HUES48 (cell line): ENCODE measurements around the gene CDKN2D.
A peak's percentile ranks its signal among the peaks of the same experiment; 100 is the strongest.

Source experiments
- H3K27ac ChIP-seq: one replicate; pipeline ENCODE4 v1.7.0; 2013; ENCODE audit warnings: low read depth, low read length, inconsistent platforms
- H3K27me3 ChIP-seq: 2 replicates; pipeline ENCODE4 v1.6.1; 2013; ENCODE audit warnings: mild to moderate bottlenecking, low read length; ENCODE audit not compliant: control insufficient read depth, insufficient read depth
- H3K36me3 ChIP-seq: 2 replicates; pipeline ENCODE4 v1.6.1; 2013; ENCODE audit warnings: low read length; ENCODE audit not compliant: control insufficient read depth, insufficient read depth
- H3K4me1 ChIP-seq: 2 replicates; pipeline ENCODE4 v1.6.1; 2013; ENCODE audit warnings: mild to moderate bottlenecking, low read length; ENCODE audit not compliant: control insufficient read depth, insufficient read depth
- H3K4me3 ChIP-seq: 2 replicates; pipeline ENCODE4 v1.5.1; 2013; ENCODE audit warnings: mild to moderate bottlenecking, low read depth, low read length
- H3K9ac ChIP-seq: 2 replicates; pipeline ENCODE4 v1.6.1; 2013; ENCODE audit warnings: mild to moderate bottlenecking, low read depth, low read length, moderate library complexity
- H3K9me3 ChIP-seq: 2 replicates; pipeline ENCODE4 v1.6.1; 2013; ENCODE audit warnings: low read length; ENCODE audit not compliant: control insufficient read depth, insufficient read depth

The CDKN2D gene

DNA sequence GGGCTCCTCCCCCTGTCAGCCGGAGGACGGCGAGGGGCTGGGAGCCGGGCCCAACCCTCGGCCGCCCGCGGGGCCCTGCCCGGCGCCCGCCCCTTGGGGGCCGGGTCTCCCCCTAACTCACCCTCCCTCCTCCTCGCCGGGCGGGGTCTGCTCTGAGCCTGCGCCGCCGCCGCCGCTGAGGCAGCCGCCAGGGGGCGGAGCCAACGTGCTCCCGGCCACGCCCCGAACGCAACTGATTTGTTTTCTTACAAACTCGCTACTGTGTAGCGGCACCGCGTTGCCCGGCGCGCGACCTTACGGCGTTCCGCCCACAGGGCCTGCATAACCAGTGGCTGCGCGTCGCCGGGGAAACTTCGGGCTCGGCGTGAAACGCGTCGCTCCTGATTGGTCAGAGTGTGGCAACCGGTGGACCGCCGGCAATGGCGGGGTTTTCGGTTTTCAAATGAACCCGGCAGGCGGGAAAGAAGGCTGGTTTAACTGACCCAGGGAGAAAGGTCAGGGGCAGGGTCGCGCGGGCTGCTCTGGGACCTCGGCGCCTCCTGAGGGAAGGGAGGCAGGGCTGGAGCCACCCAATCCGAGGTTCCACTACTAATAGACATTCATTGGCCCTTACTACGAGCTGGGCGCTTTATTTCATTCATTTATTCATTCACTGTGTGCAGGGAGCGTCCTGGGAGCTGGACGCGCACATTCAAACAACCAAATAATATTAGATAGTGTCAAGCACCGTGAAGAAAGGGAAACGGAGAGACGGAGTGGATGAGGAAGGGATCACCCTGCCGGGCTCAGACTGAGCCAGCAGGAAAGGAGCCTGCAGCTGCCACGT is at the start of gene CDKN2D:
Gene CDKN2D, minus strand, starts transcription at position 154 of the 826 bp plus-strand sequence. CDS start 326 bp downstream, outside the sequence.
- Histone ChIP-seq H3K4me1 (peaks cover 11% of the 10 kb centered on the region), H3K27ac (peak within 1 kb of the TSS; percentile 99), H3K36me3 (peaks cover under 1% of the 10 kb centered on the region), H3K9ac (peak within 1 kb of the TSS; percentile 83), H3K9me3 (no peaks in the 10 kb centered on the region), H3K27me3 (peaks cover 13% of the 10 kb centered on the region), H3K4me3 (peak within 1 kb of the TSS; percentile 68)

DNA sequence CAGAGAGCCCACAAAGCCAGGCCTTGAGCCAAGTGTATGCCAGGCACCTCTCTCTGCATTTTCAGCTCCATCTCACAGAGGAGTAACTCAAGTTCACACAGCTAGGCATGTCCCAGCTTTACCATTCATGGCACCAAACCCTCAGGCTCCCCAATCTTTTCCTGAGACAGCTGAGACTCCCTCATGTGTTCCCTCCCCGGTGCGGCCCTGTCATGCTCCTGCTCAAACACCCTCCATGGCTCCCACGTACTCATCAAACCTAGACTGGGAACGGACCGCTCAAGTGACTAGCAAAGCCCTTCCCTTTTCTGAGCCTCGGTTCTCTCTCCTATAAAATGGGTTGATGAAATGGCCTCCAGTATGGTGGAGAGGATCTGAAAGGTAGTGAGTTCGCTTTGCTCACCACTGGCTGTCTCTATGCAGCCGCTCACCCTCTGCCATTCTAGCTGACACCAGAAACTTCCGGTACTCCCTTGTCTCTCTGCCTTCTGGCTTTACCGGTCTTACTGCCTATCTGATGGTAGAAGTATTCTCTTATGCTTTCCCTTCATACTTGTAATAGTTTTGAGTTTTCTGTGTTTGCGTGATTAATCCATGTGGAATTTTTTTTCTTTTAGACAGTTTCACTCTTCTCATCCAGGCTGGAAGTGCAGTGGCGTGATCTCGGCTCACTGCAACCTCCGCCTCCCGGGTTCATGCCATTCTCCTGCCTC is 48.8 kb upstream of the CDKN2D start:
- Histone ChIP-seq H3K27ac (no peak overlapping the region), H3K4me3 (no peak overlapping the region), H3K36me3 (no peaks in the 10 kb centered on the region)

DNA sequence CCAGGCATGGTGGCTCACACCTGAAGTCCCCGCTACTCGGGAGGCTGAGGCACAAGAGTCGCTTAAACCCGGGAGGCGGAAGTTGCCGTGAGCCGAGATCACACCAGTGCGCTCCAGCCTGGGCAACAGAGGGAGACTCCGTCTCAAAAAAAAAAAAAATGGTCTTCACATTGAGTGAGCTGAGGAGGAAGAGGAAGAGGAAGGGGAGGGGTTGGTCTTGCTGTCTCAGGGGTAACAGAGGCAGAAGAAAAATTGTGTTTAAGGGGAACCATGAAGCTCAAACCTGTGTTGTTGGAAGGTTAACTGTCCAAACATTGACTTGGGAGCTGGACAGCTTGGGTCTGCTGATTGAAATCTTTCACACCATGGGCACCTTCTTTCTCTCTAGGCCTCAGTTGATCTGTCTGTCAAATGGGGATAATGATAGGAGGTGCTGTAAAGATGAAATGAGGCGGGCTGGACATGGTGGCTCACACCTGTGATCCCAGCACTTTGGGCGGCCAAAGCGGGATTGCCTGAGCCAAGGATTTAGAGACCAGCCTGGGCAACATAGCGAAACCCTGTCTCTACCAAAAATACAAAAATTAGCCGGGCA is 46.7 kb upstream of the CDKN2D start:
- Histone ChIP-seq H3K9ac (no peak overlapping the region), H3K4me1 (no peaks in the 10 kb centered on the region), H3K36me3 (no peaks in the 10 kb centered on the region), H3K27me3 (no peaks in the 10 kb centered on the region), H3K27ac (no peak overlapping the region), H3K9me3 (no peaks in the 10 kb centered on the region), H3K4me3 (no peak overlapping the region)

More for the DNA sequence above, 48.8 kb upstream of the CDKN2D start:
- Histone ChIP-seq H3K4me1 (no peaks in the 10 kb centered on the region), H3K9ac (no peak overlapping the region), H3K27me3 (no peaks in the 10 kb centered on the region), H3K9me3 (no peaks in the 10 kb centered on the region)

DNA sequence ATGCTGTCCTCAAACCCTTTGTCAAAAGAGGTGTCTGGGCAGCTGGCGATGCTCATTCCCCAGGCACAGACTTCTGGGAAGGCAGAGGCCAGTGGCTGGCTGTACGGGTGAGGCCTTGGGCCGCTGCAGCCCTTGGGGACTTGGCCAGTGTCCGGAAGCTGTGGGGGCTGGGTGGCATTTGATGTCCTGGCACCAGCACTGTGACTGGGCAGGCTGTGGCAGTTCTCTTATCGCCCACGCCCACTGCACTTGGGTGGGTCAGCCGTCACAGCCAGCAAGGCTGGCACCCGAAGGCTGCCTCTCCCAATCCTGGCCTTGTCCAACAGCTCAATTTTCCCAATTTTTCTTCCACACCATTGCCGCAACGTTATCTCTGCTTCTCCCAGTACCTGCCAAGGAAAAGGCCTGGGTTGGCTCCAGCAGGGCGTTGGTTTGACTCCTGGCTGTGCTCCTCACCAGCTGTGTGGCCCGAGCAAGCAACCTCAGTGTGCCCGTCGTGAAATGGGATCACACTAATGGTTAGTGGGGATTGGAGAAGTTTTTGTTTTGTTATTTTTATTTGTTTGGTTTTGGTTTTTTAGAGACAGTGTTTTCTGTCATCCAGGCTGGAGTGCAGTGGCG is 43.8 kb upstream of the CDKN2D start:
- H3K4me1 ChIP-seq, result no peaks in the 10 kb centered on the region
- no peak overlapping the region for H3K27ac ChIP-seq
- no peaks in the 10 kb centered on the region for H3K9me3 ChIP-seq
- no peak overlapping the region for H3K4me3 ChIP-seq
- no peaks in the 10 kb centered on the region for H3K36me3 ChIP-seq
- no peaks in the 10 kb centered on the region for H3K27me3 ChIP-seq
- no peak overlapping the region for H3K9ac ChIP-seq

DNA sequence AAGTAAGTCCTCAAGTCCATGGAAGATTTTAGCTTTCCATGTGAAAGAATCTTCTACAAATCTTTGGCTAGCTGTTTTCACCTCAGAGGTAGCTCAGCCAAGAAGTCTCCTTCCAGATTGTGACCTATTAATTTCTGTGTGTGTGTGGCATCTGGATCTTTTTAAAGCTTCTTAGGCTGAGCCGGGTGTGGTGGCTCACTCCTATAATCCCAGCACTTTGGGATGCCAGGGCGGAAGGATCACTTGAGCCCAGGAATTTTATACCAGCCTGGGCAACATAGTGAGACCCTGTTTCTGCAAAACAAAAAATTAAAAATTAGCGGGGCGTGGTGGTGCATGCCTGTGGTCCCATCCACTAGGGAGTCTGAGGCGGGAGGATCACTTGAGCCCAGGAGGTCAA is 43.1 kb upstream of the CDKN2D start:
- H3K4me3 ChIP-seq, result no peak overlapping the region
- no peak overlapping the region for H3K27ac ChIP-seq
- H3K27me3 ChIP-seq, result no peaks in the 10 kb centered on the region
- no peak overlapping the region for H3K9ac ChIP-seq
- no peaks in the 10 kb centered on the region for H3K36me3 ChIP-seq
- H3K4me1 ChIP-seq, result no peaks in the 10 kb centered on the region
- H3K9me3 ChIP-seq, result no peaks in the 10 kb centered on the region

DNA sequence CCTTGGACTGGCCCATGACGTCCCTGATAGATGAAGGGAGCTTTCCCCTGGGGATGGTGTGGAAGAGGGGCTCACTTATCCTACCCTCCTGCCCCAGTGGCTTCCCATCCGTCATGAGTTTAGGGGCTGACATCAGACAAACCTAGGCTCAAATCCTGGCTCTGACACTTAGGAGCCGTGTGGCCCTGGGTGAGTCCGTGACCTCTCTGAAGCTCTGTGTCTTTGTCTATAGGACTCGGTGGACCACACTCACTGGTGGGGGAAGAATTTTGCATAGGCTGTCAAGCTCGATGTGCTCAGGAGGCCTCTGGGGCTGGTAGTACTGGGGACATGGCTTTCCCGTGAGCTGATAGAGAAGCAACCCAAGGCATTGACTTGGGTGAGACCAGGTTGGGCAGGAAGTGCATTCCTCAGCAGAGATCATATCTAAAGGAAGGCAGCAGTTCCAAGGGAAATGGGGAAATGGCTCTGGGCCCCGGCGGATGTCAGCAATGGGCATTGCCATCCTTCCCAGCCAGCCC is 35.7 kb upstream of the CDKN2D start:
- H3K36me3 ChIP-seq, result no peaks in the 10 kb centered on the region
- no peaks in the 10 kb centered on the region for H3K27me3 ChIP-seq
- no peaks in the 10 kb centered on the region for H3K9me3 ChIP-seq
- no peak overlapping the region for H3K9ac ChIP-seq
- H3K4me3 ChIP-seq, result no peak overlapping the region
- H3K27ac ChIP-seq, result peak overlapping the region; percentile 90
- peaks cover 6% of the 10 kb centered on the region for H3K4me1 ChIP-seq

DNA sequence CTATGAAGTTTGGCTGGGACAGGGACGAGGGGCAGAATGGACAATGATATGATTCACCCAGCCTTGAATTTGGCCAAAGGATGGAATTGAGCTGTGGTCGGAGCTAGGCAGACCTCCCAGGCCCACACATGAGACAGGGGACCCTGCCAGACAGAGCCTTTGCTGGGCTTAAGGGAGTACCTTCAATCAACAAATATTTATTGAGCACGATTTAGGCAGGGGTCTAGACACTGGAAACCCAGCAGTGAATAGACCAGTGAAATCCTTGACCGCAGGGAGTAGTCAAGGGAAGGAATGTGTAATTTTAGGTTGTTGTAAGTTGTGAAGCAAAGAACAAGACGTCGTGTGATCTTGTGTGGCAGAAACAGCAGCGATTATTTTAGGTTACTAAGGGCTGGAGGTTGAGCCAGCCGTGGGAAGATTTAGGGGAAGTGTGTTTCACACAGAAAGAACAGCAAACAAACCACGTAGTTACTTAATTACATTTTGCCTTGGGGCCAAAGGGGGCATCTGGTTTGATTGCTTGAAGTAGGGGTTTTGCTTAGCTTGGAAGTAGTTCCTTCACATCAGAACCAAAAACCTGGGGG is 35.2 kb upstream of the CDKN2D start:
- H3K4me3 ChIP-seq, result no peak overlapping the region
- H3K9me3 ChIP-seq, result no peaks in the 10 kb centered on the region
- H3K27me3 ChIP-seq, result no peaks in the 10 kb centered on the region
- H3K9ac ChIP-seq, result no peak overlapping the region
- H3K27ac ChIP-seq, result peak overlapping the region; percentile 90
- H3K4me1 ChIP-seq, result peaks cover 6% of the 10 kb centered on the region
- H3K36me3 ChIP-seq, result no peaks in the 10 kb centered on the region

DNA sequence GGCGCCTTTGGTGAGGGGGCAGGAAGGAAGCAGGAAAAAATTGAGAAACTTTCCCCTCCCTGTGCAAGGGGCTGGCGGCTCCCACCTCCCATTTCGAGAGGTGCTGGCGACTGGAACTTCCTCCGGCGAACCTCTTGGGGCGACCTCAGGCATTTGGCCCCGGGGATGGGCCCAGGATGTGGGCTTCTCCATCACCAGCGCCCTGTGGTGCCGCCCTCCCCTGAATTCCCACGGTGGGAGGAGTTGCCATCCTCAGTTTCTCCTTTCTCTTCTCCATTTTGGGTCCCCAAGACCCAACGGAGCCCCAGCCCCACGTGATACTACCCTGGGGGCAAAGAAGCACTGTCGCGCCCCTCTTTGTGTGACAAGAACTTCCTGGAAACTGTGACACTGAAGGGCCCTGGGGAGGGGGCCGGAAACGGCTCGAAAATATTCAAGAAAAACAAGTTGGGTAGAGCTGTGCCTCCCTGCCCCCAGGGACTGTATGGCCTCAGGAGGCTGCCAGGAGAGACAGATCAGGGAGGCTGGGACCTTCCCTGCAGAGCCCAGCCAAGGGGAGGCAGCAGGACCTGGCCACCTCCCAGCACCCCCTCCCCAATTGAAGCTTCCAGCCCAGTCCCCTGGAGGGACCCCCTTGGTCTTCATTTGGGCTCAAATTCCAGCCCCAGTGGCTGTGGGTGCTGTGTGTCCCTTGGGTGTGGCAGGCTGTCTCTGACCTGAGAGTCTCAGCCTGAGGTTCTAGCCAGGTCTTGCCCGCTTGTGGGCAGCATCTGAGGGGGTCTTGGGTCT is 34.5 kb upstream of the CDKN2D start:
- peak overlapping the region; percentile 90 for H3K27ac ChIP-seq
- no peaks in the 10 kb centered on the region for H3K36me3 ChIP-seq
- H3K27me3 ChIP-seq, result no peaks in the 10 kb centered on the region
- no peaks in the 10 kb centered on the region for H3K9me3 ChIP-seq
- H3K9ac ChIP-seq, result peak overlapping the region; percentile 4; the same call in 1 of the 2 replicates
- H3K4me3 ChIP-seq, result peak overlapping the region; percentile 94
- H3K4me1 ChIP-seq, result peaks cover 6% of the 10 kb centered on the region

DNA sequence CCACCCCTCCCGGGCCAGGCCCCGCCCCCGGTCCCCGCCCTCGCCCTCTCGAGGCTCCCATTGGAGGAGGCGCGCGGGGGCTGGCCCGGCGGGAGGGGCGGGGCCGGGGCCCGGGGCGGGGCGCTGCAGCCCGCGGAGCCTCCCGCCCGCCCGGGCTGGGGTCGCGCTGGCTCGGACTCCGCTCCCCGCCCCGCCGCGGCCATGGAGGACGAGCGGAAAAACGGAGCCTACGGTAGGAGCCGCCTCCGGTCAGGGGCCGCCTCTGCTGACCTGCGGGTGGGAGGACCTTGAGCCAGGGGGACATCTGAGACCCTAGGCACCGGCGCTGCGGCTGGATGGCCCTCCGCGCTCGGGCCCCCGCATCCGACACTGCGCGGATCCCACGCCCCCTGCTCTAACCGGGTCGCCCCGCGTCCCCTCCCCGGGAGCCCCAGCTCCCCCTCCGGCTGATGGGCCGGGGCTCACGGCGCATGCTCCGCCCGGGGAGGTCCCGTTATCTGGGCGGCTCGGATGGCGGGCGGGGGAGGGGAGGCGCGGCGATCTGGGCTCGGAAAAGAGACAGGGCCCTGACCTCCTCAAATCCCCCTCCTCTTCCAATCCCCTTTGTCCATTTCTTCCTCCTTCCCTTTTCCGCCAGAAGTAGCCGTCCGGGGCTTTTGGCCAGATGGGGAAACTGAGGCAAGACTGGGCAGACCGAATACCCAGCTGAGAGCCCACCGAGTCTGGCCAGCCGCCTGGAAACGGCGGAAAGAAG is 33.7 kb upstream of the CDKN2D start:
- H3K9ac ChIP-seq, result peak overlapping the region; percentile 79; the same call in 1 of the 2 replicates
- H3K9me3 ChIP-seq, result no peaks in the 10 kb centered on the region
- H3K4me3 ChIP-seq, result peak overlapping the region; percentile 94
- H3K27ac ChIP-seq, result peak overlapping the region; percentile 90
- no peaks in the 10 kb centered on the region for H3K27me3 ChIP-seq
- H3K4me1 ChIP-seq, result peaks cover 6% of the 10 kb centered on the region
- H3K36me3 ChIP-seq, result no peaks in the 10 kb centered on the region
